Hematopoietic multipotent progenitor cell treated with erythropoietin and hydrocortisone succinate and interleukin-3 and kit ligand, for 17 days (in vitro differentiated cells): ENCODE results near the gene HDDC2.
"Not testable (repeated sequence)": the region's sequence is repeated elsewhere in the genome, so short reads cannot be mapped to it uniquely, and the experiment has no call there.

ENCODE experiments used
- DNase-seq: peaks from one replicate; pipeline ENCODE4 v3.0.0-alpha.2; 2015; ENCODE audit warnings: low spot score

HDDC2 gene

GRCh38 chr6:125306756-125307149 is 5.0 kb upstream of the HDDC2 start:
- DNase-seq: no peak

DNA sequence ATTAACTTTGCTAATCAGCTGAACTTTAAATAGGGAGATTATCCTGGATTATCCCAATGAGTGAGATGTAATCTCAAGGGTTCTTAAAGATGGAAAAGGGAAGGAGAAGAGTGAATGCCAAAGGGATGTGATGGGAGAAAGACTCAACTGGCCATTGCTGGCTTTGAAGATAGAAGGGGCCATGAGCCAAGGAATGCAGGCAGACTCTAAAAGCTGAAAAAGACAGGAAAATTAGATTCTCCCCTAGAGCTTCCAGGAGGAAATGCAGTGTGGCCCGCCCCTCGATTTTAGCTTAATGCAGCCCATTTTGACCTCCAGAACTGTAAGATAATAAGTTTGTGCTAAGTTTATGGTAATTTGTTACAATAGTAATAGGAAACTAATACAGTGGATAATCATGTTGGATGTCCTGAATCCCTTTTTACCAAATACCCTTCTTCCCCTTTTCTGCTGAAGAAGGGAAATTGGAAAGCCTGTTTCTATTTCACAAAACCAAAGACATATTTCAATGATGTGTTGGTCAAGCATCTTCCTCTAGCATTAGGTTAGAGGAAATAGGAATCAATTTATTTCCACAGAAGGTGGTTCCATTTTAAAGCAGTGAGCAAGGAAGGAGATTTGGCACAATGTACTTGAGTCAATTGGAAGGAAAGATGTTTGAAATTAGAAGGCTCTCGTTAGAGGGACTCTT is 3.3 kb upstream of the HDDC2 start:
- DNase-seq: no peak

GRCh38 chr6:125303512-125303854 is 1.7 kb upstream of the HDDC2 start:
- no peak for DNase-seq

DNA sequence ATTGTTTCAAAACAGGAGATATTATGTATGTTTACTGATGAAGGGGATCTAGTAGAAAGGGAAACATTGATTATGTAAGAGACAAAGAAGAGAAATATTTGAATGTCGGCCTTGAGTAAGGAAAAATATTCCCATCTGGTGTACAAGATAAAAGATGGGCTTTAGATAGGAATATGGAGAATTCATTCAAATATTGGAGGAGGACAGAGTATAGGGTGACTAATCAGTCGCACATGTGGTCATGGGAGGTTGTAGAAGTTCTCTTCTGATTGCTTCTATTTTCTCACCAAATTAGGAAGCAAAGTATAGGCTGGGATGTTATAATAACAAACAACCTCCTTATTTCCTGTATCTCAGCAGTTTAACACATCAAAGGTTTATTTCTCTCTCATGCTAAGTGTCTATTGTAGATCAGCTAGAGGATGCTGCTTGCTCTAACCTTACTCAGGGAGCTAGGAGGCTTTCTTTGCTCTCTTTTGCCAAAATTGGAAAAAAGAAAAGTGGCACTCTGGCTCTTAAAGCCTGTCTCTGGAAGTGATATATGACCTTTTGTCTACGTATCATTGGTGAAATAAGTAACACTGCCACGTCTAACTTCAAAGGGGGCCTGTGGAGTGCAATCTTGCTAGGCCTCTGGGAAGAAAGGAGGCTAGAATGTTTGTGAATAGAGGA is 1.2 kb upstream of the HDDC2 start:
- DNase-seq: no peak

DNA sequence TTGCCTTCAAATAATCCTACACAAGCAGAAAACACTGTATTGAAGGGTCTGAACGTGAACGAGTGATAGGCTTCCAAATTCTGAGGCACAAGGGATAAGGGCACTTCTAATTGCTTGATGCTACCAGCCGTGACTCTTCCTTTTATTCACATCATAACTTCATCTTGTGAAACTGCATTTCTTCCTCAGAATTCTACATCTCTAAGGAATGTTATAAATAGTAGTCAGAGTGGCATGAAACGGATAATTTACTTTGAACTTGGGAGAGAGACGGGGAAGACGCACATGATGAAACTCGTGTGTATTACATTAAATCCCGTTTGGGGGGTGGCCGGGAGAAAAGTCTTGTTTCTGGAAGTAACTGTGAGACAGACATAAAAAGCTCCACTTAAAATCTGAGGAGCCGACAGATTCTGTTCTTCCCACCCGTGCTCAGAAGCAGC is 754 bp downstream of the HDDC2 start:
- DNase-seq: no peak

DNA sequence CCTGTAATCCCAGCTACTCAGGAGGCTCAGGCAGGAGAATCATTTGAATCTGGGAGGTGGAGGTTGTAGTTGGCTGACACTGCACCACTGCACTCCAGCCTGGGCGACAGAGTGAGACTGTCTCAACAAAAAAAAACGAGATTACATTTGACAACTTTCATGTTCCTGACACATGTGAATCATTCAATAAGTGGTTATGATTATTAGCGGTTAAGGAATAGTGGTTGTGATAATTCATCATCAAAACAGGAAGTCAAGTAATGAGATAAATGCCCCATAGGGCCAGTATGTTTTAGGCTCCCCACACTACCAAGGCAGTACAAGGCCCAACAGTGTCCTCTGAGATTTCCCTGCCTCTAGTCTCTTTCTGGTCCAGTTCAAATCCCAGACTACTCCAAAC is 2.5 kb downstream of the HDDC2 start:
- no peak for DNase-seq

DNA sequence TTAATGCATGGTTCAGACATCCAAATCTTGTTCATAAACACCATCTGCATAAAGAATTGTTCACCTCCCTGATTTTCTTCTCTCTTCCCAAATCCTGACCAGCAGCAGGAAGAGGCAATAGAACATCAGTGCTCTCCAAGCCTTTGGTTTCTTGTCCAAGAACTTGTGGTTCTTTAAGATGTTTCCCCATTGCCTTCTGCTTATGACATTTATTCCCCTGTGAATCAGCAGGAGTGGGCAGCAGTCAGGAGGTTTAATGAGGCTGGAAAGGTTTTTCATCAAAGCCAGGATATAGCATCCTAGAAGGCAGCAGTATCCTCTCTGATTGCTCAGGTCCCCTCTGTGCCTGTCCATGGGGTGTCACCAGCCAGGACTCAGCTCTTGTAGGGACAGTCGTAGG is 5.3 kb downstream of the HDDC2 start:
- no peak for DNase-seq

DNA sequence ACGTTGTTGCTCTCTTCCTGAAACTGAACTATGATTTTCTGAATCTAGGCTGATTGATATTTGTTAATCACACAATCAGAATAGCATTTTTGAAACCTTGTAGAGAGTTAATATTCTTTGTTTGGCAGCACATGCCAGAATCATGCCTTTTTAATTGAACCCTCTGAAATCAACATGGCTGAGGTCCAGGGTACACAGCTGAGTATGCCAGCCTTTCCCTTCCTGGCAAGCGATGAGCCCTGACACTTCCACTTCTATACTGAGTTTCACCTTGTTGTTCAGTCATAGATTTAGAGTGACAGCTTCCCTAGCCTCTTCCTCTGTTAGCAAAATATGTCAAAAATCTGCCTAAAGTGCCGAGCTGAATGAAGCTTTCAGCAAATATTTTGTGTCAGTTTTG is 6.8 kb downstream of the HDDC2 start:
- no peak for DNase-seq

DNA sequence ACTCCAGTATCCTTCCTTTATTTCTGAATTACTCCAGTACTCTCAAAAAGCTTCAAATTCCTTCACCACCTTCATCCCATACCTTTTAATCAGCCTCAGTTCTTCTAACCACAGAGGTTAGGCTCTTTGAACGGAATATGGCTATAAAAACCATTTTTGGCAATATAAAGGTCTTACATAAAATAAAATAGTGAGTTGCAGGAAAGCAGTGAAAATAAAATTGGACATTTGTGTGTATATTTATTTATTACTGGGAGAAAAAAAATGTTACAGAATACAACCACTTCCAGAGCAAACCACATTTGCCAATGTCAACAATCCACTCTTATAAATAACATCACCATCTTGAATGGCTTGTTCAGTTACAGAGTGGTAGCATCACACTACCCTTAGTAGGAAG is 7.7 kb downstream of the HDDC2 start:
- no peak for DNase-seq

- DNase-seq: no peak
Observed at GRCh38 chr6:125293587-125293986, 8.2 kb downstream of the HDDC2 start.

DNA sequence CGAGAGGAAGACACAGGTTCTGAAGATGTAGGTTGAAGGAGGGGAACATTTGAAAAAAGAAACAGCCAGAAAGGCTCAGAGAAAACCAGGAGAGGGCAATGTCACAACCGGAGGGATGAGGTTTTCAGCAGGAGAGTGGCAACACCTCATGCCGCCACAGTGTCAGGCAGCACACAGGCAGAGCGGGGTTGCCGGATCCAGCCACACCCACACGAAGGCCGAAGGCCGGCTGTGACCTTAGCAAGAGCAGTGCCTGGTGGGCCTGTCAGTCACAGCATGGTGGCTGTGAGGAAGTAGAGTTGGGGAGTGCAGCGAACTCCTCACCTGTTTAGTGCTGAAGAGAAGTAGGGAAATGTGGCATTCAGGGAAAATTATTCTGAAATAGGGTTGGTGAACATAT is 14.0 kb downstream of the HDDC2 start:
- DNase-seq: no peak

- no peak for DNase-seq
Observed at GRCh38 chr6:125285936-125286335, 15.8 kb downstream of the HDDC2 start.

GRCh38 chr6:125285353-125285752 is 16.4 kb downstream of the HDDC2 start:
- DNase-seq: no peak

DNA sequence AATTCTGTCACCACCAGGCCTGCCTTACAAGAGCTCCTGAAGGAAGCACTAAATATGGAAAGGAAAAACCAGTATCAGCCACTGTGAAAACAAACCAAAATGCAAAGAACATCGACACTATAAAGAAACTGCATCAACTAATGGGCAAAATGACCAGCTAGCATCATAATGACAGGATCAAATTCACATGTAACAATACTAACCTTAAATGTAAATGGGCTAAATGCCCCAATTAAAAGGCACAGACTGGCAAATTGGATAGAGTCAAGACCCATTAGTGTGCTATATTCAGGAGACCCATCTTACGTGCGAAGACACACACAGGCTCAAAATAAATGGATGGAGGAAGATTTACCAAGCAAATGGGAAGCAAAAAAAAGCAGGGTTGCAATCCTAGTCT is 19.3 kb downstream of the HDDC2 start:
- not testable (repeated sequence) for DNase-seq

DNA sequence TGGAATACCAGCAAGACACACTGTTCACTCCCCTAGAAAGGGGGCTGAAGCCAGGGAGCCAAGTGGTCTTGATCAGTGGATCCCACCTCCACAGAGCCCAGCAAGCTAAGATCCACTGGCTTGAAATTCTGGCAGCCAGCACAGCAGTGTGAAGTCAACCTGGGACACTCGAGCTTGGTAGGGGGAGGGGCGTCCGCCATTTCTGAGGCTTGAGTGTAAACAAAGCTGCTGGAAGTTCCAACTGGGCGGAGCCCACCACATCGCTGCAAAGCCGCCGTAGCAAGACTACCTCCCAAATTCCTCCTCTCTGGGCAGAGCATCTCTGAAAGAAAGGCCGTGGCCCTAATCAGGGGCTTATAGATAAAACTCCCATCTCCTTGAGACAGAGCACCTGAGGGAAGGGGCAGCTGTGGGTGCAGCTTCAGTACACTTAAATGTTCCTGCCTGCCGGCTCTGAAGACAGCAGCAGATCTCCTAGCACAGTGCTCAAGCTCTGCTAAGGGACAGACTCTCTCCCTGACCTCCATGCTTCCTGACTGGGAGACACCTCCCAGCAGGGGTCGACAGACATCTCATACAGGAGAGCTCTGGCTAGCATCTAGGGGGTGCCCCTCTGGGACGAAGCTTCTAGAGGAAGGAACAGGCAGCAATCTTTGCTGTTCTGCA is 21.3 kb downstream of the HDDC2 start:
- DNase-seq: not testable (repeated sequence)

- DNase-seq: no peak
Observed at GRCh38 chr6:125279961-125280360, 21.8 kb downstream of the HDDC2 start.

DNA sequence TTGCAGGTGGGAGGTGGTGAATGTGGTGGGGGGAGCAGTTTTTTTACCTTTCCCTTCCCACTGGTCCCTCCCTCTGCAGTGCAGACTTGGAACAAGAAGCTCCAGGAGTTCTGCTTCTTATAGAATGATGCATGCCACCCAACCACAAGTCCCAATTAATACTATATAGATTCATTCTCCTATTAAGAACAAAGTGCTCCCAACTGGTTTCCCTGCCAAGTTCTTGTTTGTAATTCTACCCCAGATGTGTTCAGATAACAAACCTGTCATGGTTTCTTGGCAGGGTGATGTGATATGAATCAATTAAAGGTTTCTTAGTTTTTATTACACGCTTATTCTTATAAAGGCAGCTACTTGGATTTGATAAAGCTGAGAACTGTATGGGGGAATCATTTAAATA is 23.9 kb downstream of the HDDC2 start:
- DNase-seq: no peak

- DNase-seq: no peak
Observed at GRCh38 chr6:125275779-125276178, 26.0 kb downstream of the HDDC2 start.

DNA sequence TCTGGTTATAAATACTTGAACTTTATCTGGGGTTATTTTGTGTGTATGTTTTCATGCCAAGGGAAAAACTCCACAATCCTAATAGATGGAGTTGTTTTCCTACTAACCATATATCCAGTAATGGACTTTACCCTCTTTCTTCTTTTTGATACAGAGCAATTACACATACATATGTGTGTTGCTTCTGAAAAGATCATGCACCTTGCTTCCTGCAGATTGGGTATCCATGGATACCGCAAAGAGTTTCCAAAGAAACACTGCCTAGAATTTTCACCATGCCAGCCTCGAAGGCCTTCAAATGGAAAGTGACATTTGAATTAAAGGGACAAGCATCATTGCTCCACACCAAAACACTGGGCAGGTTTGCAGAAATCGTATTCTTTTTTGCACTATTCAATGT is 26.8 kb downstream of the HDDC2 start:
- DNase-seq: no peak

- DNase-seq: no peak
Observed at GRCh38 chr6:125273965-125274364, 27.8 kb downstream of the HDDC2 start.

GRCh38 chr6:125273251-125273650 is 28.5 kb downstream of the HDDC2 start:
- DNase-seq: no peak

DNA sequence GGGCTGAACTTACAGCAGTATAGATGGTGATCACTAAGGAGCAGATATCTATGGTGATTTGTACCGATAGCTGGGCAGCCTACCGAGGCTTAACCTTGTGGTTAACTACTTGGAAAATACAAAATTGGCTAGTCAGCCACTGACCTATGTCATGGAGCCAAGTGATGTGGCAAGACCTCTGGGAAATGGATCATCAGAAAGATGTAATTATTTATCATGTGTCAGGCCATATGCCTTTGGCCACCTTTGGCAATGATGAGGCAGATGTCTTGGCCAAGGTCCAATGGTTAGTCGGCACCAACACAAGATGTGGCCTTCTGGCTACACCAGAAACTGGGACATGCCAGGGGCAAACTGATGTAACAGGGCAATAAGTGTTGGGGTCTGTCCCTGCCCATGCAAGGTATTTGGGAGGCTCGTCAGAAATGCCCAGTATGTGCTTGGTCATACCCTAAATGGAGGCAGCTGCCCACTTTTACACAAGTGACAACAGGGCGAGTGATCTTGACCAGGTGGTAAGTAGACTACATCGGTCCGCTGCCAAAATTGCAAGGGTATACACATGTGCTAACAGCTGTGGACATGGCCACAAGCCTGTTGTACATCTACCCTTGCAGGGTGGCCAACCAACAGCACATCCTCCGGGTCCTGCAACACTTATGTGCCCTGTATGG is 30.1 kb downstream of the HDDC2 start:
- no peak for DNase-seq

DNA sequence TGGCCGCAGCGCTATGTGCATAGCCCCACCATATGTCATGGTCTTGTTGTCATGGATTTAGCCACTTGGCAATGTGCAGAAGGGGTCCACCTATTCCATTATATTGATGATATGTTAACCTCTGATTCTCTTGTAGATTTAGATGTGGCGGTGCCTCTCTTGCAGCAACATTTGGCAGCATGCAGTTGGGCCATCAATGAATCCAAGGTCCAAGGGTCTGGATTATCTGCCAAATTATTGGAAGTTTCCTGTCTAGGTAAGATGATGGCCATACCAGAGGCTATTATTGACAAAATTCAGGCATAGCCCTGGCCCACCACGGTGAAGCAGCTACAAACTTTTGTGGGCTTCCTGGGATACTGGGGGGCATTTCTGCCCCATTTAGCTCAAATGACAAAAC is 31.4 kb downstream of the HDDC2 start:
- no peak for DNase-seq
